HG03521 (cell line): Measurements from ENCODE around the gene YWHAG.
"Not testable (repeated sequence)": the region's sequence is repeated elsewhere in the genome, so short reads cannot be mapped to it uniquely, and the experiment has no call there.

Experiments used
- ATAC-seq: cut with Tn5 transposase; IDR thresholded peaks from one replicate; pipeline ENCODE4 v1.9.1; 2021; ENCODE audit warnings: mild to moderate bottlenecking, moderate library complexity; ENCODE audit not compliant: unreplicated experiment

The YWHAG gene

GRCh38 chr7:76381814-76382213 lies 23.0 kb upstream of the YWHAG start:
- no peak for ATAC-seq

GRCh38 chr7:76380623-76380966 lies 21.8 kb upstream of the YWHAG start:
- no peak for ATAC-seq

- no peak for ATAC-seq
These were observed 18.6 kb upstream of the YWHAG start for GRCh38 chr7:76377186-76377918.

GRCh38 chr7:76375251-76375650 lies 16.5 kb upstream of the YWHAG start:
- no peak for ATAC-seq

- no peak for ATAC-seq
These were observed 14.4 kb upstream of the YWHAG start for GRCh38 chr7:76372984-76373833.

GRCh38 chr7:76371396-76371795 lies 12.6 kb upstream of the YWHAG start:
- ATAC-seq, result no peak

GRCh38 chr7:76369018-76369417 lies 10.2 kb upstream of the YWHAG start:
- no peak for ATAC-seq

- no peak for ATAC-seq
These were observed 9.4 kb upstream of the YWHAG start for GRCh38 chr7:76368190-76368589.

- ATAC-seq, result no peak
These were observed 5.4 kb upstream of the YWHAG start for GRCh38 chr7:76364198-76364584.

GRCh38 chr7:76363754-76364153 lies 5.0 kb upstream of the YWHAG start:
- not testable (repeated sequence) for ATAC-seq

GRCh38 chr7:76359978-76360638 lies 1.3 kb upstream of the YWHAG start:
- no peak for ATAC-seq

- peak; percentile 85 for ATAC-seq
These were observed 553 bp upstream of the YWHAG start for GRCh38 chr7:76359111-76359977.

- peak; percentile 25 for ATAC-seq
These were observed 745 bp downstream of the YWHAG start for GRCh38 chr7:76358011-76358480.

GRCh38 chr7:76357475-76358010 lies 1.2 kb downstream of the YWHAG start:
- ATAC-seq, result no peak

- no peak for ATAC-seq
These were observed 2.0 kb downstream of the YWHAG start for GRCh38 chr7:76356823-76357222.

GRCh38 chr7:76356115-76356514 lies 2.7 kb downstream of the YWHAG start:
- no peak for ATAC-seq

- ATAC-seq, result no peak
These were observed 3.6 kb downstream of the YWHAG start for GRCh38 chr7:76354981-76355730.

GRCh38 chr7:76354516-76354915 lies 4.3 kb downstream of the YWHAG start:
- no peak for ATAC-seq

GRCh38 chr7:76353744-76354143 lies 5.0 kb downstream of the YWHAG start:
- no peak for ATAC-seq

- no peak for ATAC-seq
These were observed 6.6 kb downstream of the YWHAG start for GRCh38 chr7:76352193-76352592.
